PC-3 (cell line): ENCODE data around the gene XRCC6. TPM values are rescaled to one million over a fixed set of nuclear protein-coding genes. Genes with fewer than 3 reads are reported as not detected.
A peak's percentile ranks its signal among the peaks of the same experiment; 100 is the strongest.

ENCODE experiments used
- ATAC-seq: fragments of 200-7000 bp; cut with Tn5 transposase; 2 replicates; pipeline ENCODE4 v1.9.1; 2020; ENCODE audit warnings: mild to moderate bottlenecking, moderate library complexity
- BruUV-seq: library from RNA; stranded (reverse); fragments of 400-500 nt; replicated peaks from 2 replicates; lab custom pipeline; 2021; lab: Mats Ljungman, UMichigan
- CTCF ChIA-PET: fragments of 300-600 bp; sonication (Branson Sonifier 250); formaldehyde crosslinking; loops from one replicate; lab custom pipeline; 2022; ENCODE audit warnings: antibody characterized with exemption; lab: Charles Lee
- POLR2A ChIA-PET: fragments of 300-600 bp; sonication (Branson Sonifier 250); formaldehyde crosslinking; loops from one replicate; lab custom pipeline; 2022; ENCODE audit warnings: antibody characterized with exemption; ENCODE audit not compliant: unreplicated experiment; lab: Charles Lee
- DNase-seq: peaks from one replicate; pipeline ENCODE4 v3.0.0-alpha.2; 2015
- H2AFZ ChIP-seq: fragments of 300-600 bp; sonication (generic); 2 replicates; pipeline ENCODE4 v1.6.0; 2016; ENCODE audit warnings: antibody characterized with exemption, low read length
- H3F3A ChIP-seq: fragments of 300-600 bp; sonication (generic); one replicate; pipeline ENCODE4 v1.6.0; 2017; ENCODE audit warnings: antibody characterized with exemption, low read length, control low read depth, mild to moderate bottlenecking; ENCODE audit not compliant: unreplicated experiment
- H3K27ac ChIP-seq: fragments of 300-600 bp; sonication (generic); 2 replicates; pipeline ENCODE4 v1.5.1; 2016; ENCODE audit warnings: mild to moderate bottlenecking, low read length
- H3K27me3 ChIP-seq: fragments of 300-600 bp; sonication (generic); 2 replicates; pipeline ENCODE4 v1.6.1; 2016; ENCODE audit warnings: low read length, mixed read lengths
- H3K36me3 ChIP-seq: fragments of 300-600 bp; sonication (generic); 2 replicates; pipeline ENCODE4 v1.6.1; 2016; ENCODE audit warnings: low read depth, mixed run types, low read length, mixed read lengths
- H3K4me1 ChIP-seq: fragments of 300-600 bp; sonication (generic); 2 replicates; pipeline ENCODE4 v1.5.1; 2016; ENCODE audit warnings: low read length; ENCODE audit not compliant: insufficient read depth
- H3K4me2 ChIP-seq: fragments of 300-600 bp; sonication (generic); 2 replicates; pipeline ENCODE4 v1.6.0; 2016; ENCODE audit warnings: low read length
- H3K4me3 ChIP-seq: fragments of 300-600 bp; sonication (generic); 2 replicates; pipeline ENCODE4 v1.5.1; 2016; ENCODE audit warnings: mild to moderate bottlenecking, low read length, mixed read lengths
- H3K79me2 ChIP-seq: fragments of 300-600 bp; sonication (generic); 2 replicates; pipeline ENCODE4 v1.6.1; 2017; ENCODE audit warnings: low read length, mixed read lengths
- H3K9ac ChIP-seq: fragments of 300-600 bp; sonication (generic); 2 replicates; pipeline ENCODE4 v1.6.0; 2016; ENCODE audit warnings: mild to moderate bottlenecking, low read length
- H3K9me2 ChIP-seq: fragments of 300-600 bp; sonication (generic); replicated peaks from 2 replicates; pipeline ENCODE4 v1.6.1; 2016; ENCODE audit warnings: mixed run types, low read length, mixed read lengths
- H3K9me3 ChIP-seq: fragments of 300-600 bp; sonication (generic); 2 replicates; pipeline ENCODE4 v1.6.1; 2016; ENCODE audit warnings: low read length, mixed read lengths
- H4K20me1 ChIP-seq: fragments of 300-600 bp; sonication (generic); 2 replicates; pipeline ENCODE4 v1.6.1; 2016; ENCODE audit warnings: low read length, mixed read lengths
- EZH2 ChIP-seq: fragments of 300-600 bp; sonication (generic); IDR thresholded peaks from one replicate; pipeline ENCODE4 v1.6.1; 2017; ENCODE audit warnings: antibody characterized with exemption, mild to moderate bottlenecking, low read length; ENCODE audit not compliant: unreplicated experiment
- EZH2phosphoT487 ChIP-seq: fragments of 300-600 bp; sonication (generic); IDR thresholded peaks from 2 replicates; pipeline ENCODE4 v1.6.1; 2018; ENCODE audit warnings: mild to moderate bottlenecking, antibody characterized with exemption, low read length, borderline replicate concordance
- intact Hi-C: fragments of 100-400 bp; cut with micrococcal nuclease; formaldehyde crosslinking; loops from 2 replicates; pipeline ENCODE4 v1.9.0; 2023
- total RNA-seq: library from RNA; depleted of rRNA; stranded (reverse); fragments of >200 nt; gene quantifications from 2 replicates; pipeline ENCODE4 v1.2.3, GENCODE V29; 2014
- TF ChIP-seq, protein P1 (sequence below): fragments of 300-600 bp; sonication (generic); conservative IDR thresholded peaks from 2 replicates; pipeline ENCODE4 v1.5.1; 2017; ENCODE audit warnings: antibody characterized with exemption, low read depth, mild to moderate bottlenecking, low read length

XRCC6 gene
- total RNA-seq, 1 experiment from 2014 or later = 432 TPM

GRCh38 chr22:41576877-41577276 is 44.2 kb upstream of the XRCC6 start:
- Histone ChIP-seq H3K27ac (no peak overlapping the region), H3K4me3 (no peak overlapping the region), H2AFZ (no peak overlapping the region), H4K20me1 (no peaks in the 10 kb centered on the region), H3K79me2 (no peaks in the 10 kb centered on the region), H3K4me2 (no peak overlapping the region), H3K4me1 (no peaks in the 10 kb centered on the region), H3K27me3 (no peaks in the 10 kb centered on the region), H3K9me3 (no peaks in the 10 kb centered on the region), H3K36me3 (no peaks in the 10 kb centered on the region), H3F3A (no peaks in the 10 kb centered on the region), H3K9me2 (no peaks in the 10 kb centered on the region), H3K9ac (no peak overlapping the region)
- POLR2A ChIA-PET = no interaction called here
- DNase-seq = peak; percentile 56
- CTCF ChIA-PET = interaction anchor here (1.2 kb wide), 1 partner anchor 13 kb away, joined by 4 read pairs; the partner anchor contains the start of gene PMM1
- intact Hi-C loops = no loop called here
- BruUV-seq = no TSS peak
- no peak for TF ChIP-seq EZH2
- TF ChIP-seq, protein P1, sequence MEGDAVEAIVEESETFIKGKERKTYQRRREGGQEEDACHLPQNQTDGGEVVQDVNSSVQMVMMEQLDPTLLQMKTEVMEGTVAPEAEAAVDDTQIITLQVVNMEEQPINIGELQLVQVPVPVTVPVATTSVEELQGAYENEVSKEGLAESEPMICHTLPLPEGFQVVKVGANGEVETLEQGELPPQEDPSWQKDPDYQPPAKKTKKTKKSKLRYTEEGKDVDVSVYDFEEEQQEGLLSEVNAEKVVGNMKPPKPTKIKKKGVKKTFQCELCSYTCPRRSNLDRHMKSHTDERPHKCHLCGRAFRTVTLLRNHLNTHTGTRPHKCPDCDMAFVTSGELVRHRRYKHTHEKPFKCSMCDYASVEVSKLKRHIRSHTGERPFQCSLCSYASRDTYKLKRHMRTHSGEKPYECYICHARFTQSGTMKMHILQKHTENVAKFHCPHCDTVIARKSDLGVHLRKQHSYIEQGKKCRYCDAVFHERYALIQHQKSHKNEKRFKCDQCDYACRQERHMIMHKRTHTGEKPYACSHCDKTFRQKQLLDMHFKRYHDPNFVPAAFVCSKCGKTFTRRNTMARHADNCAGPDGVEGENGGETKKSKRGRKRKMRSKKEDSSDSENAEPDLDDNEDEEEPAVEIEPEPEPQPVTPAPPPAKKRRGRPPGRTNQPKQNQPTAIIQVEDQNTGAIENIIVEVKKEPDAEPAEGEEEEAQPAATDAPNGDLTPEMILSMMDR = peak; percentile 71
- ATAC-seq = peak; percentile 92

DNA sequence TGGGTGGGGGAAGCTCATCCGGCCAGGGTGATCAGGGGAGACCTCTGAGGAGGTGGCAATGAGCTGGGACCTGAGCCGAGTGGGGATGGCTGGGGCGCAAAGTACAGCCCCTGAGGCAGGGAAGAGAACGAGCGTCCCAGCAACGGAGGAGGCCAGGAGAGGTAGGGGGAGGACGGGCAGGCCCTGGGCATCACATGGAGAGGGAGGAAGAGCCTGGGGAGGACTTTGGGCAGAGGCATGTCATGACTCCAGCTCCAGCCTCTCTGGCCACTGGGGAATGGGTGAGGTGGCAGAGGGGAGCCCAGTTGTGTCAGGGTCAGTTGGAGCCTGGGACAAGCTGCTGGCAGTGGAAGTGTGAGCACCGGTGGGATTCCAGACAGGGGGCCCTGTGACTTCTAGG is 43.0 kb upstream of the XRCC6 start:
- no peaks in the 10 kb centered on the region for H3F3A ChIP-seq
- H4K20me1 ChIP-seq = no peaks in the 10 kb centered on the region
- H3K9ac ChIP-seq = no peak overlapping the region
- no peaks in the 10 kb centered on the region for H3K9me2 ChIP-seq
- TF ChIP-seq EZH2phosphoT487 = no peak
- TF ChIP-seq, protein P1 = no peak
- no peak for TF ChIP-seq EZH2
- H3K4me1 ChIP-seq = no peaks in the 10 kb centered on the region
- ChIA-PET CTCF (no interaction called here), POLR2A (no interaction called here)
- no peaks in the 10 kb centered on the region for H3K9me3 ChIP-seq
- no peak overlapping the region for H3K4me3 ChIP-seq
- no peak for ATAC-seq
- no TSS peak for BruUV-seq
- no peak overlapping the region for H3K27ac ChIP-seq
- DNase-seq = no peak
- intact Hi-C loops = no loop called here
- no peaks in the 10 kb centered on the region for H3K27me3 ChIP-seq
- H2AFZ ChIP-seq = no peak overlapping the region
- no peaks in the 10 kb centered on the region for H3K79me2 ChIP-seq
- H3K36me3 ChIP-seq = no peaks in the 10 kb centered on the region
- H3K4me2 ChIP-seq = no peak overlapping the region

GRCh38 chr22:41578818-41579217 is 42.3 kb upstream of the XRCC6 start:
- no peaks in the 10 kb centered on the region for H3K4me1 ChIP-seq
- H3K9me2 ChIP-seq = no peaks in the 10 kb centered on the region
- H3K4me2 ChIP-seq = no peak overlapping the region
- H3F3A ChIP-seq = no peaks in the 10 kb centered on the region
- no peaks in the 10 kb centered on the region for H3K9me3 ChIP-seq
- H3K4me3 ChIP-seq = no peak overlapping the region
- CTCF ChIA-PET = no interaction called here
- intact Hi-C loops = no loop called here
- H4K20me1 ChIP-seq = no peaks in the 10 kb centered on the region
- H3K9ac ChIP-seq = no peak overlapping the region
- no peak overlapping the region for H2AFZ ChIP-seq
- no peaks in the 10 kb centered on the region for H3K36me3 ChIP-seq
- POLR2A ChIA-PET = no interaction called here
- no peak for DNase-seq
- BruUV-seq = no TSS peak
- H3K79me2 ChIP-seq = no peaks in the 10 kb centered on the region
- H3K27me3 ChIP-seq = no peaks in the 10 kb centered on the region
- no peak overlapping the region for H3K27ac ChIP-seq
- ATAC-seq = no peak
- TF ChIP-seq EZH2 (no peak), EZH2phosphoT487 (no peak)
- TF ChIP-seq, protein P1 = no peak
